ENCODE results near the gene PSMD6. TPM values are rescaled to one million over a fixed set of nuclear protein-coding genes. Genes with fewer than 3 reads are reported as not detected.

Gene PSMD6
- total and polyA plus RNA-seq, 12 donors, result 39.0 to 103 (median 86.3) TPM

GRCh38 chr3:64000453-64001055 is 22.7 kb downstream of the PSMD6 start:
- intact Hi-C loops (cut with DNase I), result no loop called here
- 82 to 83% methylated on average over 9 of the region's 9 CpGs for WGBS, 2 donors
- Histone ChIP-seq H3K27me3 (no peaks in the 10 kb centered on the region), H3K27ac (peak overlapping the region in 1 of 10 donors; percentile 40), H3K4me3 (no peak overlapping the region), H3K9me3 (no peaks in the 10 kb centered on the region), H3K36me3 (peaks cover 0 to 99% (median 18%) of the 10 kb centered on the region in 9 donors), H3K4me1 (peaks cover 0 to 34% (median 3%) of the 10 kb centered on the region in 9 donors)
- peak in 2 of 8 donors; percentile 14 to 54 for ATAC-seq
- DNase-seq, result no peak
- no peak for TF ChIP-seq CTCF (IDR thresholded peaks at IDR 0.05)

GRCh38 chr3:63998852-63999754 is 24.2 kb downstream of the PSMD6 start:
- H3K36me3 ChIP-seq, result peaks cover 0 to 99% (median 23%) of the 10 kb centered on the region in 9 donors

GRCh38 chr3:63995086-63995485 is 28.2 kb downstream of the PSMD6 start:
- no peak for DNase-seq
- Histone ChIP-seq H3K27ac (no peak overlapping the region), H3K4me1 (peaks cover 0 to 19% (median 6%) of the 10 kb centered on the region in 9 donors), H3K9me3 (no peaks in the 10 kb centered on the region), H3K4me3 (no peak overlapping the region), H3K36me3 (peaks cover 0 to 98% (median 50%) of the 10 kb centered on the region in 9 donors), H3K27me3 (no peaks in the 10 kb centered on the region)
- intact Hi-C loops (cut with DNase I), result loop anchor here in 7 of 10 donors (5.0 to 10.0 kb wide), 7 partner anchors 33 to 650 kb away; partner anchors contain the start of genes SCAANT1 (in 6 of the 7), ATXN7 (in 3 of the 7) and THOC7 (in 3 of the 7)
- WGBS, 2 donors, result 92 to 97% methylated on average over 5 of the region's 5 CpGs
- ATAC-seq, result no peak
- TF ChIP-seq CTCF (IDR thresholded peaks at IDR 0.05), result no peak

More at GRCh38 chr3:63998852-63999754, 24.2 kb downstream of the PSMD6 start:
- 42 to 62% methylated on average over 10 of the region's 10 CpGs for WGBS, 2 donors
- no peak for DNase-seq
- H3K9me3 ChIP-seq, result no peaks in the 10 kb centered on the region
- ATAC-seq, result peak; percentile 49 to 79 (median 70)
- peaks cover 0 to 28% (median 5%) of the 10 kb centered on the region in 9 donors for H3K4me1 ChIP-seq
- no peak for TF ChIP-seq CTCF (IDR thresholded peaks at IDR 0.05)
- H3K27ac ChIP-seq, result peak overlapping the region in 8 of 10 donors; percentile 23 to 52 (median 39)
- H3K4me3 ChIP-seq, result no peak overlapping the region
- H3K27me3 ChIP-seq, result no peaks in the 10 kb centered on the region
- intact Hi-C loops (cut with DNase I), result loop anchor here in 7 of 10 donors (5.0 to 10.0 kb wide), 7 partner anchors 37 to 654 kb away; partner anchors contain the start of genes SCAANT1 (in 6 of the 7), ATXN7 (in 3 of the 7) and THOC7 (in 3 of the 7)

- TF ChIP-seq CTCF (IDR thresholded peaks at IDR 0.05), result peak; percentile 83 to 95 (median 91)
Measured at GRCh38 chr3:63993653-63994079, 29.6 kb downstream of the PSMD6 start.

More at GRCh38 chr3:63993653-63994079, 29.6 kb downstream of the PSMD6 start:
- no peak overlapping the region for H3K27ac ChIP-seq
- peaks cover 0 to 98% (median 62%) of the 10 kb centered on the region in 9 donors for H3K36me3 ChIP-seq
- H3K9me3 ChIP-seq, result no peaks in the 10 kb centered on the region
- DNase-seq (peak; percentile 47 to 59), ATAC-seq (peak; percentile 75 to 92 (median 90))
- H3K4me3 ChIP-seq, result no peak overlapping the region
- 34 to 37% methylated on average over 3 of the region's 3 CpGs for WGBS, 2 donors
- peaks cover 0 to 11% (median 6%) of the 10 kb centered on the region in 9 donors for H3K4me1 ChIP-seq
- intact Hi-C loops (cut with DNase I), result loop anchor here in 8 of 10 donors (5.0 to 10.0 kb wide), 9 partner anchors 36 to 649 kb away; partner anchors contain the start of genes SCAANT1 (in 6 of the 8), ATXN7 (in 4 of the 8) and THOC7 (in 4 of the 8)
- H3K27me3 ChIP-seq, result no peaks in the 10 kb centered on the region
